Skeletal muscle satellite cell (primary cell): ENCODE results near the gene RABL2A. TPM values are rescaled to one million over a fixed set of nuclear protein-coding genes. Genes with fewer than 3 reads are reported as not detected.
"Not testable (repeated sequence)": the region's sequence is repeated elsewhere in the genome, so short reads cannot be mapped to it uniquely, and the experiment has no call there.

Experiments used
- H3K27me3 ChIP-seq: 2 replicates; pipeline ENCODE4 v1.7.0; 2013; ENCODE audit warnings: low read length; ENCODE audit not compliant: control insufficient read depth, insufficient read depth
- H3K36me3 ChIP-seq: 2 replicates; pipeline ENCODE4 v1.7.0; 2013; ENCODE audit warnings: mild to moderate bottlenecking, control low read depth, low read length; ENCODE audit not compliant: insufficient read depth
- H3K4me1 ChIP-seq: 2 replicates; pipeline ENCODE4 v1.7.0; 2013; ENCODE audit warnings: low read length; ENCODE audit not compliant: control insufficient read depth, insufficient read depth
- H3K4me2 ChIP-seq: 2 replicates; pipeline ENCODE4 v1.7.0; 2013; ENCODE audit warnings: mild to moderate bottlenecking, low read length
- H3K4me3 ChIP-seq: 2 replicates; pipeline ENCODE4 v1.7.0; 2013; ENCODE audit warnings: low read length
- H3K9ac ChIP-seq: 2 replicates; pipeline ENCODE4 v1.7.0; 2013; ENCODE audit warnings: mild to moderate bottlenecking, low read depth, low read length, moderate library complexity
- H3K9me3 ChIP-seq: replicated peaks from 2 replicates; pipeline ENCODE4 v1.7.0; 2013; ENCODE audit warnings: mild to moderate bottlenecking, control low read depth, low read length
- total RNA-seq: library from RNA; depleted of rRNA; stranded (reverse); fragments of >200 nt; gene quantifications from 2 replicates; pipeline ENCODE4 v1.2.3, GENCODE V29; 2012; rRNA removed

The RABL2A gene
- total RNA-seq, result 4.4 and 9.4 TPM in 2 replicates

GRCh38 chr2:113626616-113627330, at the start of gene RABL2A:
RABL2A (plus strand) TSS chr2:113627266; CDS start chr2:113628607, 1,341 bp downstream.
- not testable (repeated sequence) for H3K9me3 ChIP-seq, H3K4me1 ChIP-seq, H3K27me3 ChIP-seq, H3K36me3 ChIP-seq
- peak within 1 kb of the TSS; percentile 71 for H3K4me3 ChIP-seq
- peak within 1 kb of the TSS; percentile 82 for H3K4me2 ChIP-seq
- peak within 1 kb of the TSS; percentile 85 for H3K9ac ChIP-seq

DNA sequence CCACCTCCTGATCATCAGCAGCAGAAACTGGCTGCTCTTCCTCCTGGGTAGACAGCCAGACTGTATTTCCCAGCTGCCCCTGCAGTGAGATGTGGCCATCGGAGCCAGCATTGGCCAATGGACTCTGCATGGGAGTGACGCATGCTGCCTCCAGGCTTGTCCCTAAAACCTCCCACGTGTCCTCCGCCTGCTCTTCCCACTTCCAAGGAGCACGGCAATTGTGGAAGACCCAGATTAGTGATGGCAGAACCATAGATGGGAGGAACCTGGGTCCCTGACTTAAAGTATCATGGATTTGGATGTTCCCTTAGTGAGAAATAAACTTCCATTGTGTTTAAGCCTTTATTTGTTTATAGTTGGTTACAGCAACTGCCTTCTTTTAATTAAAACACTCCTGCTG, 48.6 kb upstream of the RABL2A start:
- H3K4me1 ChIP-seq, H3K4me2 ChIP-seq, H3K27me3 ChIP-seq, H3K9ac ChIP-seq, H3K9me3 ChIP-seq, H3K4me3 ChIP-seq, H3K36me3 ChIP-seq: not testable (repeated sequence)

DNA sequence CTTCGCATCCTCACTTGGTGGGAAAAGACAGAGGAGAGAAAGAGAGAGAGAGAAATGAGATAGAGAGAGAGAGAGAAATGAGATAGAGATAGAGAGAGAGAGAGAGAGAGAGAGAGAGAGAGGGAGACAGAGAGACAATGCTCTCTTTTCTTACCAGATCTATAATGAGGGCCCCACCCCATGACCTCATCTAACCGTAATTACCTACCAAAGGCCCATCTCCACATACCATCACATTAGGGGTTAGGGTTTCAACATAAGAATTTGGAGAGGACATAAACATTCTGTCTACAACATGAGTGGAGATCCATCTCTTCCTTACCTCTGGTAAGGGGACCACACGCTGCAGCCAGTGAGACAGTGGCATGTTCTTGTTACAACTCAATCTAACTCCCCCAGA, 44.6 kb upstream of the RABL2A start:
- not testable (repeated sequence) for H3K27me3 ChIP-seq, H3K4me3 ChIP-seq, H3K4me2 ChIP-seq, H3K9me3 ChIP-seq, H3K4me1 ChIP-seq, H3K9ac ChIP-seq, H3K36me3 ChIP-seq

- H3K9ac ChIP-seq, result peak overlapping the region; percentile 86
- H3K4me2 ChIP-seq, result peak overlapping the region; percentile 86
- not testable (repeated sequence) for H3K9me3 ChIP-seq, H3K27me3 ChIP-seq, H3K36me3 ChIP-seq, H3K4me1 ChIP-seq
- peak overlapping the region; percentile 86 for H3K4me3 ChIP-seq
Observed at GRCh38 chr2:113583521-113584225, 43.4 kb upstream of the RABL2A start.

- H3K27me3 ChIP-seq, H3K36me3 ChIP-seq, H3K4me1 ChIP-seq, H3K9me3 ChIP-seq: not testable (repeated sequence)
- H3K4me3 ChIP-seq, result peak overlapping the region; percentile 68
- peak overlapping the region; percentile 79 for H3K4me2 ChIP-seq
- H3K9ac ChIP-seq, result peak overlapping the region; percentile 86
Observed at GRCh38 chr2:113584311-113585092, 42.6 kb upstream of the RABL2A start.

DNA sequence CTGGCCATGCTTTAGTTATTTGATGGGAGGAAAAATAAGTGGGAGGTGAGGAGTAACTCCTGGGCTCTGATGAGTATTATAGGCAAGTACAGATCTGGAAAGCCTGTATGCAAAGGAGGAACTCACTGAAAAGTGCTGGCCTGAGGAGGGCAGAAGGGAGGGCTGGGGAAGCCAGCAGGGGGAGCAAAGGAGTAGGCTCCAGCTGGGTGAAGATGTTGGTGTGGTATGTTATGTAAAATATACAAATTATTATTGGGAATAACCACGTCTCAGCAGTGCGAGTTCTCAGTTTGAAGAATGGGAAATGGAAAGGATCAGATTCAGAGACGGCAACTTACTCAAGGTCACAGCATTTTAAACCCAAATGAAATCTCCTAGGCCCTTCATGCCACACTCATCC, 39.9 kb upstream of the RABL2A start:
- H3K9ac ChIP-seq, H3K4me2 ChIP-seq, H3K9me3 ChIP-seq, H3K4me1 ChIP-seq, H3K4me3 ChIP-seq, H3K36me3 ChIP-seq, H3K27me3 ChIP-seq: not testable (repeated sequence)

DNA sequence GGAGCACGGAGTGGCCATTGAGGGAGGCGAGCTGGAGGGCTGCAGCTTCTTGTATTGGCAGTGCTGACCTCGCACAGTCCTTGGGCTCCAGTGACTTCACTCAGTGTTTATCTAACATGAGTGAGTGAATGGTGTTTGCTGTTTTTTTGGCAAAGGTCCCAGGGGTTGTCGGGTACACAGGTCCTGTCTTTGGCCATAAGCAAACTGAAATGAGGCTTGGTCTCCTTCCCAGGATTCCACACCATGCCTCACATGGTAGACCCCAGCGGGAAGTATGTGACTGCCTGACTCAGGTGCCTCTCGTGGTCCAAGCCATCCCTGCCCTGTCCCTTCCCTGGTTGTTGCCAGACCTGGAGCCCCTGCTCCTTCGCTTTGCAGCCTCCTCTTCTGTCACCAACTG, 37.5 kb upstream of the RABL2A start:
- H3K27me3 ChIP-seq, H3K9ac ChIP-seq, H3K4me3 ChIP-seq, H3K4me2 ChIP-seq, H3K9me3 ChIP-seq, H3K36me3 ChIP-seq, H3K4me1 ChIP-seq: not testable (repeated sequence)

DNA sequence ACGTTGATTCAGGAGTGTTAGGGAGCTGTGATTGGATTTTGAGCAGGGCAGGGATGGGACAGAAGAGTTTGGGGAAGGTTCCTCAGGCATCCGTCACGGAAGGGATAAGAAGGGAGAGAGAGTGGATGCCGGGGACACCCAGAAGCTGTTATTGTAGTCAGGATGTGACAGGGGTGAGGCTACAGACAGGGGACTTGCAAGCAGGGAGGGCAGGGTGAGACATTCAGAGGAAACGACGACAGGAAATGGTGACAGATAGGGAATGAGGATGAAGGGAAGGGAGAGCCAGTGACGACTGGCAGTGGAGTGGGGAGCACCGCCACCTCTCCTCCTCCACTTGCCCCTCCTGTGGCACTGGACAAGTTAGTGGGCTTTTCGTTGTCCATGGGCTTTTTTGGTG, 35.1 kb upstream of the RABL2A start:
- not testable (repeated sequence) for H3K4me1 ChIP-seq, H3K4me3 ChIP-seq, H3K4me2 ChIP-seq, H3K9ac ChIP-seq, H3K27me3 ChIP-seq, H3K9me3 ChIP-seq, H3K36me3 ChIP-seq

GRCh38 chr2:113593280-113593679, 33.8 kb upstream of the RABL2A start:
- not testable (repeated sequence) for H3K9me3 ChIP-seq, H3K36me3 ChIP-seq, H3K4me3 ChIP-seq, H3K9ac ChIP-seq, H3K27me3 ChIP-seq, H3K4me2 ChIP-seq, H3K4me1 ChIP-seq

DNA sequence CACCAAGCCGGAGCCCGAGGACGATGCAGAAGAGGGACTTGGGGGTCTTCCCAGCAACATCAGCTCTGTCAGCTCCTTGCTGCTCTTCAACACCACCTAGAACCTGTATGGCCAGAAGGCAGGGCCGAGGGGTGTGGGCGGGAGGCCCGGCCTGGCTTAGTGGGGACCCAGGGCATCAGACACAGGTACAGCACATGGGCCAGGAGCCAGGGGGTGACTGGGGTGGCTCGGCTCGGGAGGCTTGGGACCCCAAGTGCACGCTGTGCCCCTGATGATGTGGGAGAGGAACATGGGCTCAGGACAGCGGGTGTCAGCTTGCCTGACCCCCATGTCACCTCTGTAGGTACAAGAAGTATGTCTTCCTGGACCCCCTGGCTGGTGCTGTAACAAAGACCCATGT, 31.3 kb upstream of the RABL2A start:
- H3K9ac ChIP-seq, H3K4me2 ChIP-seq, H3K27me3 ChIP-seq, H3K4me1 ChIP-seq, H3K4me3 ChIP-seq, H3K9me3 ChIP-seq, H3K36me3 ChIP-seq: not testable (repeated sequence)

- H3K4me3 ChIP-seq, H3K9ac ChIP-seq, H3K36me3 ChIP-seq, H3K4me1 ChIP-seq, H3K4me2 ChIP-seq, H3K9me3 ChIP-seq, H3K27me3 ChIP-seq: not testable (repeated sequence)
Observed at GRCh38 chr2:113597164-113597563, 29.9 kb upstream of the RABL2A start.
